WTC11 (cell line): Measurements from ENCODE around the gene CHRNA1.

Experiments
- CREM ChIP-seq: sonication (generic); formaldehyde crosslinking; IDR thresholded peaks from 2 replicates; pipeline ENCODE4 v1.8.1; 2022; ENCODE audit warnings: mild to moderate bottlenecking, missing genetic modification reagents, moderate library complexity
- ETV6 ChIP-seq: sonication (generic); formaldehyde crosslinking; IDR thresholded peaks from 2 replicates; pipeline ENCODE4 v1.8.1; 2022; ENCODE audit warnings: mild to moderate bottlenecking, missing genetic modification reagents
- KAT7 ChIP-seq: sonication (generic); formaldehyde crosslinking; IDR thresholded peaks from 2 replicates; pipeline ENCODE4 v1.8.1; 2023; ENCODE audit warnings: missing genetic modification reagents, mild to moderate bottlenecking, borderline replicate concordance
- NR2C2 ChIP-seq: sonication (generic); formaldehyde crosslinking; IDR thresholded peaks from 2 replicates; pipeline ENCODE4 v1.8.0; 2022; ENCODE audit warnings: mild to moderate bottlenecking, missing genetic modification reagents
- SMAD3 ChIP-seq: sonication (generic); formaldehyde crosslinking; IDR thresholded peaks from 2 replicates; pipeline ENCODE4 v1.8.0; 2022; ENCODE audit warnings: missing genetic modification reagents, mild to moderate bottlenecking, borderline replicate concordance
- ZBTB21 ChIP-seq: sonication (generic); formaldehyde crosslinking; IDR thresholded peaks from 2 replicates; pipeline ENCODE4 v1.8.1; 2023; ENCODE audit warnings: mild to moderate bottlenecking, missing genetic modification reagents, borderline replicate concordance
- TF ChIP-seq, protein P1 (sequence below): fragments of 200-600 bp; IDR thresholded peaks from 2 replicates; pipeline ENCODE4 v1.8.0; 2022; ENCODE audit warnings: antibody characterized with exemption
- TF ChIP-seq, protein P2 (sequence below): sonication (generic); formaldehyde crosslinking; IDR thresholded peaks from 2 replicates; pipeline ENCODE4 v1.8.1; 2022; ENCODE audit warnings: mild to moderate bottlenecking, missing genetic modification reagents, moderate library complexity, borderline replicate concordance
- TF ChIP-seq, protein P3 (sequence below): sonication (generic); formaldehyde crosslinking; IDR thresholded peaks from 2 replicates; pipeline ENCODE4 v1.8.1; 2023; ENCODE audit warnings: mild to moderate bottlenecking, missing genetic modification reagents, borderline replicate concordance

DNA sequence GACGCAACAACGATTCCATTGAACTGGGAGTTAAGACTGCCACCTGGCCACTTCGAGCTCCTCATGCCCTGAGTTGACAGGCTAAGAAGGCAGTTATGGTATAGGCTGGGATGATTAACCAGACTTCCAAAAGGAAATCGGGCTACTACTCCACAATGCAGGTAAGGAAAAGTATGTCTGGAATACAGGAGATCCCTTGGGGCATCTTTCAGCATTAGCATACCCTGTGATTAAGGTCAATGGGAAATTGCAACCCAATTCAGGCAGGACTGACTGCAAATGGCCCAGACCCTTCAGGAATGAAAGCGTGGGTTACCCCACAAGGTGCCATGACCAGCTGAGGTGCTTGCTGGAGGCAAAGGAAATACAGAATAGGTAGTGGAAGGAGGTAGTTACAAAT is 19.1 kb downstream of the CHRNA1 start:
- no peak for TF ChIP-seq CREM
- TF ChIP-seq, protein P1, sequence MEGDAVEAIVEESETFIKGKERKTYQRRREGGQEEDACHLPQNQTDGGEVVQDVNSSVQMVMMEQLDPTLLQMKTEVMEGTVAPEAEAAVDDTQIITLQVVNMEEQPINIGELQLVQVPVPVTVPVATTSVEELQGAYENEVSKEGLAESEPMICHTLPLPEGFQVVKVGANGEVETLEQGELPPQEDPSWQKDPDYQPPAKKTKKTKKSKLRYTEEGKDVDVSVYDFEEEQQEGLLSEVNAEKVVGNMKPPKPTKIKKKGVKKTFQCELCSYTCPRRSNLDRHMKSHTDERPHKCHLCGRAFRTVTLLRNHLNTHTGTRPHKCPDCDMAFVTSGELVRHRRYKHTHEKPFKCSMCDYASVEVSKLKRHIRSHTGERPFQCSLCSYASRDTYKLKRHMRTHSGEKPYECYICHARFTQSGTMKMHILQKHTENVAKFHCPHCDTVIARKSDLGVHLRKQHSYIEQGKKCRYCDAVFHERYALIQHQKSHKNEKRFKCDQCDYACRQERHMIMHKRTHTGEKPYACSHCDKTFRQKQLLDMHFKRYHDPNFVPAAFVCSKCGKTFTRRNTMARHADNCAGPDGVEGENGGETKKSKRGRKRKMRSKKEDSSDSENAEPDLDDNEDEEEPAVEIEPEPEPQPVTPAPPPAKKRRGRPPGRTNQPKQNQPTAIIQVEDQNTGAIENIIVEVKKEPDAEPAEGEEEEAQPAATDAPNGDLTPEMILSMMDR: no peak
- TF ChIP-seq KAT7: no peak
- no peak for TF ChIP-seq SMAD3 (CRISPR knock-in tag)
- TF ChIP-seq NR2C2 (CRISPR knock-in tag): no peak
- no peak for TF ChIP-seq ETV6
- TF ChIP-seq, protein P2, sequence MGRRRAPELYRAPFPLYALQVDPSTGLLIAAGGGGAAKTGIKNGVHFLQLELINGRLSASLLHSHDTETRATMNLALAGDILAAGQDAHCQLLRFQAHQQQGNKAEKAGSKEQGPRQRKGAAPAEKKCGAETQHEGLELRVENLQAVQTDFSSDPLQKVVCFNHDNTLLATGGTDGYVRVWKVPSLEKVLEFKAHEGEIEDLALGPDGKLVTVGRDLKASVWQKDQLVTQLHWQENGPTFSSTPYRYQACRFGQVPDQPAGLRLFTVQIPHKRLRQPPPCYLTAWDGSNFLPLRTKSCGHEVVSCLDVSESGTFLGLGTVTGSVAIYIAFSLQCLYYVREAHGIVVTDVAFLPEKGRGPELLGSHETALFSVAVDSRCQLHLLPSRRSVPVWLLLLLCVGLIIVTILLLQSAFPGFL (CRISPR knock-in tag): no peak
- no peak for TF ChIP-seq ZBTB21
- TF ChIP-seq, protein P3, sequence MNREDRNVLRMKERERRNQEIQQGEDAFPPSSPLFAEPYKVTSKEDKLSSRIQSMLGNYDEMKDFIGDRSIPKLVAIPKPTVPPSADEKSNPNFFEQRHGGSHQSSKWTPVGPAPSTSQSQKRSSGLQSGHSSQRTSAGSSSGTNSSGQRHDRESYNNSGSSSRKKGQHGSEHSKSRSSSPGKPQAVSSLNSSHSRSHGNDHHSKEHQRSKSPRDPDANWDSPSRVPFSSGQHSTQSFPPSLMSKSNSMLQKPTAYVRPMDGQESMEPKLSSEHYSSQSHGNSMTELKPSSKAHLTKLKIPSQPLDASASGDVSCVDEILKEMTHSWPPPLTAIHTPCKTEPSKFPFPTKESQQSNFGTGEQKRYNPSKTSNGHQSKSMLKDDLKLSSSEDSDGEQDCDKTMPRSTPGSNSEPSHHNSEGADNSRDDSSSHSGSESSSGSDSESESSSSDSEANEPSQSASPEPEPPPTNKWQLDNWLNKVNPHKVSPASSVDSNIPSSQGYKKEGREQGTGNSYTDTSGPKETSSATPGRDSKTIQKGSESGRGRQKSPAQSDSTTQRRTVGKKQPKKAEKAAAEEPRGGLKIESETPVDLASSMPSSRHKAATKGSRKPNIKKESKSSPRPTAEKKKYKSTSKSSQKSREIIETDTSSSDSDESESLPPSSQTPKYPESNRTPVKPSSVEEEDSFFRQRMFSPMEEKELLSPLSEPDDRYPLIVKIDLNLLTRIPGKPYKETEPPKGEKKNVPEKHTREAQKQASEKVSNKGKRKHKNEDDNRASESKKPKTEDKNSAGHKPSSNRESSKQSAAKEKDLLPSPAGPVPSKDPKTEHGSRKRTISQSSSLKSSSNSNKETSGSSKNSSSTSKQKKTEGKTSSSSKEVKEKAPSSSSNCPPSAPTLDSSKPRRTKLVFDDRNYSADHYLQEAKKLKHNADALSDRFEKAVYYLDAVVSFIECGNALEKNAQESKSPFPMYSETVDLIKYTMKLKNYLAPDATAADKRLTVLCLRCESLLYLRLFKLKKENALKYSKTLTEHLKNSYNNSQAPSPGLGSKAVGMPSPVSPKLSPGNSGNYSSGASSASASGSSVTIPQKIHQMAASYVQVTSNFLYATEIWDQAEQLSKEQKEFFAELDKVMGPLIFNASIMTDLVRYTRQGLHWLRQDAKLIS (CRISPR knock-in tag): no peak
